ENCODE measurements around the gene FAM168A. TPM values are rescaled to one million over a fixed set of nuclear protein-coding genes. Genes with fewer than 3 reads are reported as not detected.

The FAM168A gene
- total and polyA plus RNA-seq, 7 donors, result 5.3 to 28.6 (median 18.1) TPM

- Histone ChIP-seq H3K4me3 (no peak overlapping the region), H3K27me3 (ENCODE audit: insufficient read depth in 3 of 3, low read length in 2 of 3) (no peaks in the 10 kb centered on the region), H3K36me3 (ENCODE audit: insufficient read depth in 1 of 2, low read depth in 1 of 2) (peaks cover 0 to 12% of the 10 kb centered on the region in 2 donors), H3K4me1 (peaks cover 4% of the 10 kb centered on the region), H3K27ac (no peak overlapping the region), H3K9me3 (no peaks in the 10 kb centered on the region)
- intact Hi-C loops (cut with DNase I), result loop anchor here in 1 of 2 donors (2.0 kb wide), 1 partner anchor 39 kb away; no protein-coding TSS in a partner anchor
- TF ChIP-seq CTCF (IDR thresholded peaks at IDR 0.05), result no peak
- DNase-seq (no peak), ATAC-seq (peak; percentile 44 to 85 (median 74))
- 74 to 84% (median 75%) methylated on average over 4 of the region's 4 CpGs for WGBS, 3 donors
Observed at GRCh38 chr11:73353422-73353821, 244.5 kb downstream of the FAM168A start.

- H3K27ac ChIP-seq, result no peak overlapping the region
- intact Hi-C loops (cut with DNase I), result loop anchor here in 1 of 2 donors (1.0 to 2.0 kb wide), 2 partner anchors 42 to 310 kb away; no protein-coding TSS in a partner anchor
- no peaks in the 10 kb centered on the region for H3K9me3 ChIP-seq
Observed at GRCh38 chr11:73350908-73351636, 246.8 kb downstream of the FAM168A start.

More at GRCh38 chr11:73350908-73351636, 246.8 kb downstream of the FAM168A start:
- peak; percentile 56 to 86 (median 75) for ATAC-seq
- peak; percentile 99 for TF ChIP-seq CTCF (IDR thresholded peaks at IDR 0.05)
- peaks cover 4% of the 10 kb centered on the region for H3K4me1 ChIP-seq
- H3K36me3 ChIP-seq (ENCODE audit: insufficient read depth in 1 of 2, low read depth in 1 of 2), result peaks cover 0 to 12% of the 10 kb centered on the region in 2 donors
- WGBS, 3 donors, result 22 to 25% (median 24%) methylated on average over 16 of the region's 16 CpGs
- DNase-seq, result no peak
- no peak overlapping the region for H3K4me3 ChIP-seq
- H3K27me3 ChIP-seq (ENCODE audit: insufficient read depth in 3 of 3, low read length in 2 of 3), result no peaks in the 10 kb centered on the region

Other genes starting within 250 kb of the FAM168A start
- 10 to 100 TPM in 3 of 4 donors, 1 to 10 TPM in 1; 9.0 to 33.0 (median 17.2) TPM for gene RELT, start 221.7 kb downstream of the FAM168A start, total RNA-seq
- 10 to 100 TPM in 2 of 3 donors, 1 to 10 TPM in 1; 4.9 to 15.8 (median 15.5) TPM for gene RELT, start 221.7 kb downstream of the FAM168A start, polyA plus RNA-seq
- gene PLEKHB1, start 48.5 kb upstream of the FAM168A start, total RNA-seq, result 10 to 100 TPM in 2 of 4 donors, 1 to 10 TPM in 2; 8.1 to 13.7 (median 9.9) TPM
- gene PLEKHB1, start 48.5 kb upstream of the FAM168A start, polyA plus RNA-seq, result 10 to 100 TPM in 1 of 3 donors, 1 to 10 TPM in 1, under 1 TPM in 1; 0.33 to 10.4 (median 5.2) TPM
- 10 to 100 TPM; 74.9 to 88.2 (median 86.9) TPM for gene RAB6A, start 163.0 kb upstream of the FAM168A start, total RNA-seq
- gene RAB6A, start 163.0 kb upstream of the FAM168A start, polyA plus RNA-seq, result 100 to 1,000 TPM in 1 of 3 donors, 10 to 100 TPM in 2; 49.4 to 117 (median 58.4) TPM
- gene MRPL48, start 189.8 kb upstream of the FAM168A start, total RNA-seq, result 10 to 100 TPM; 23.8 to 35.2 (median 24.7) TPM
- gene MRPL48, start 189.8 kb upstream of the FAM168A start, polyA plus RNA-seq, result 10 to 100 TPM; 26.4 to 31.9 (median 31.5) TPM